ENCODE measurements around the gene ENTPD7.
"Not testable (repeated sequence)": the region's sequence is repeated elsewhere in the genome, so short reads cannot be mapped to it uniquely, and the experiment has no call there.

The ENTPD7 gene

GRCh38 chr10:99743841-99744240, 84.5 kb downstream of the ENTPD7 start:
- no peak for DNase-seq (ENCODE audit: low read depth, low spot score)

DNA sequence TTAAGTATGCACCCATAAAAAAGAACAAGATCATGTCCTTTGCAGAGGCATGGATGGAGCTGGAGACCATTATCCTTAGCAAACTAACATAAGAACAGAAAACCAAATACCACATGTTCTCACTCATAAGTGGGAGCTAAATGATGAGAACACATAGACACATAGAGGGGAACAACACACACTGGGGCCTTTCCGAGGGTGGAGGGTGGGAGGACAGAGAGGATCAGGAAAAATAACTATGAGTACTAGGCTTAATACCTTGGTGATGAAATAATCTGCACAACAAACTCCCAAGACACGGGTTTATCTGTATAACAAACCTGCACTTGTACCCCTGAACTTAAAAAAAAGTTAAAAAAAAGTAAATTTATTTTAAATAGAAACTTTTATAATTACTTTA, 86.9 kb downstream of the ENTPD7 start:
- DNase-seq (ENCODE audit: low read depth, low spot score): not testable (repeated sequence)

- DNase-seq (ENCODE audit: low read depth, low spot score): no peak
Observed at GRCh38 chr10:99748823-99749451, 89.6 kb downstream of the ENTPD7 start.

- DNase-seq (ENCODE audit: low read depth, low spot score): no peak
Observed at GRCh38 chr10:99750641-99751040, 91.3 kb downstream of the ENTPD7 start.

- no peak for DNase-seq (ENCODE audit: low read depth, low spot score)
Observed at GRCh38 chr10:99754670-99755069, 95.4 kb downstream of the ENTPD7 start.

Measured in activated naive CD8-positive, alpha-beta T cell treated with anti-CD3 and anti-CD28 coated beads, Interleukin-2, amount 50 U/mL, for 16 hours (primary cell).